K562 (cell line): ENCODE data around the gene NAP1L4. TPM values are rescaled to one million over a fixed set of nuclear protein-coding genes. Genes with fewer than 3 reads are reported as not detected.

ENCODE experiments used
- ARHGAP35 ChIP-seq: fragments of 450-650 bp; IDR thresholded peaks from 2 replicates; pipeline ENCODE4 v1.6.1; 2018; ENCODE audit not compliant: partially characterized antibody
- CREM ChIP-seq: IDR thresholded peaks from 2 replicates; pipeline ENCODE4 v1.6.1; 2014; ENCODE audit warnings: antibody characterized with exemption, low read depth
- CXXC5 ChIP-seq: fragments of 250-450 bp; sonication (Bioruptor Pico); IDR thresholded peaks from 2 replicates; pipeline ENCODE4 v1.8.0; 2022; ENCODE audit warnings: inconsistent platforms, mild to moderate bottlenecking, moderate library complexity
- ESRRB ChIP-seq: fragments of 250-450 bp; sonication (Bioruptor Pico); IDR thresholded peaks from 2 replicates; pipeline ENCODE4 v1.5.0; 2020; ENCODE audit warnings: mild to moderate bottlenecking, moderate library complexity, borderline replicate concordance
- HCFC1 ChIP-seq: IDR thresholded peaks from 2 replicates; pipeline ENCODE4 v1.6.1; 2012; ENCODE audit warnings: low read depth, low read length, improper control_type of control experiment
- HNRNPK ChIP-seq: fragments of 200-400 bp; formaldehyde crosslinking; IDR thresholded peaks from one replicate; pipeline ENCODE4 v1.6.1; 2018; ENCODE audit warnings: mild to moderate bottlenecking, low read depth, low read length; ENCODE audit not compliant: poor library complexity, severe bottlenecking
- MBD2 ChIP-seq: sonication (generic); IDR thresholded peaks from 2 replicates; pipeline ENCODE4 v1.6.1; 2016; ENCODE audit warnings: low read depth, borderline replicate concordance
- NR0B1 ChIP-seq: fragments of 450-650 bp; IDR thresholded peaks from one replicate; pipeline ENCODE4 v1.6.1; 2018; ENCODE audit warnings: mild to moderate bottlenecking, moderate library complexity; ENCODE audit not compliant: partially characterized antibody
- PHF20 ChIP-seq: fragments of 450-650 bp; IDR thresholded peaks from 2 replicates; pipeline ENCODE4 v1.6.1; 2018; ENCODE audit not compliant: partially characterized antibody
- REST ChIP-seq, 2 experiments: fragments of 450-650 bp; formaldehyde crosslinking in 1 of 2; IDR thresholded peaks; 2 replicates each; pipeline versions ENCODE4 v1.4.0 to v1.6.1; 2014 to 2020; ENCODE audit warnings: mild to moderate bottlenecking in 2 of 2, borderline replicate concordance in 1 of 2, low read depth in 1 of 2
- SMC3 ChIP-seq: conservative IDR thresholded peaks from 2 replicates; pipeline ENCODE4 v1.6.1; 2011; ENCODE audit warnings: low read depth, low read length, improper control_type of control experiment; ENCODE audit not compliant: insufficient read depth
- SNRNP70 ChIP-seq: fragments of 200-400 bp; formaldehyde crosslinking; optimal IDR thresholded peaks from 2 replicates; pipeline ENCODE3; 2017; ENCODE audit warnings: low read depth, low read length
- ZHX1 ChIP-seq: fragments of 150-350 bp; conservative IDR thresholded peaks from 2 replicates; pipeline ENCODE4 v1.6.1; 2014; ENCODE audit warnings: low read length
- polyA plus RNA-seq, 8 experiments: library from polyadenylated mRNA; depleted of rRNA in 4 of 8; stranded (reverse) in 5 of 8; unstranded in 3 of 8; fragments of >200 nt; fragmentation: Nextera tagmentation in 2 of 8; fragmentation: Illumina TruSeq in 1 of 8; extraction: Ambion mirVana in 2 of 8; extraction: Trizol in 1 of 8; gene quantifications; 2 replicates each; pipeline versions ENCODE4 v1.2.1 to v1.2.3, GENCODE V29; 2011 to 2014; ENCODE audit warnings: inconsistent platforms in 1 of 8, missing spikeins in 1 of 8
- total RNA-seq, 7 experiments: library from RNA; depleted of rRNA in 6 of 7; stranded (reverse); fragments of >200 nt in 6 of 7; fragmentation: Illumina TruSeq in 2 of 7; extraction: Trizol in 2 of 7; gene quantifications; 2 replicates each; pipeline versions ENCODE4 v1.2.1 to v1.2.3, GENCODE V29; 2011 to 2021; ENCODE audit warnings: low replicate concordance in 1 of 7

The NAP1L4 gene
- total and polyA plus RNA-seq, 9 of the 15 experiments (the other 6 are each of a cell fraction or from before 2014, with no cell fraction given), result 34.1 to 237 (median 179) TPM

- no peak for TF ChIP-seq REST (IDR thresholded peaks at IDR 0.05; ENCODE audit: borderline replicate concordance)
- TF ChIP-seq REST (CRISPR knock-in tag; IDR thresholded peaks at IDR 0.05; ENCODE audit: low read depth), result no peak
- no peak for TF ChIP-seq SNRNP70
- no peak for TF ChIP-seq ARHGAP35
- no peak; the same call in 1 of the 2 replicates for TF ChIP-seq HCFC1
- 0 out of 2 replicates have a peak, but pooled peaks have one; percentile 9 for TF ChIP-seq CREM
- peak; percentile 65 for TF ChIP-seq CXXC5 (CRISPR knock-in tag)
- TF ChIP-seq PHF20, result no peak
- no peak for TF ChIP-seq ZHX1
- no peak for TF ChIP-seq NR0B1
- TF ChIP-seq MBD2, result no peak
- no peak for TF ChIP-seq SMC3
- no peak for TF ChIP-seq HNRNPK
- no peak for TF ChIP-seq ESRRB (CRISPR knock-in tag)
These were observed 486 bp downstream of the NAP1L4 start (continued) for GRCh38 chr11:2991452-2992233.
